ENCODE results near the gene CEP41.

Gene CEP41

DNA sequence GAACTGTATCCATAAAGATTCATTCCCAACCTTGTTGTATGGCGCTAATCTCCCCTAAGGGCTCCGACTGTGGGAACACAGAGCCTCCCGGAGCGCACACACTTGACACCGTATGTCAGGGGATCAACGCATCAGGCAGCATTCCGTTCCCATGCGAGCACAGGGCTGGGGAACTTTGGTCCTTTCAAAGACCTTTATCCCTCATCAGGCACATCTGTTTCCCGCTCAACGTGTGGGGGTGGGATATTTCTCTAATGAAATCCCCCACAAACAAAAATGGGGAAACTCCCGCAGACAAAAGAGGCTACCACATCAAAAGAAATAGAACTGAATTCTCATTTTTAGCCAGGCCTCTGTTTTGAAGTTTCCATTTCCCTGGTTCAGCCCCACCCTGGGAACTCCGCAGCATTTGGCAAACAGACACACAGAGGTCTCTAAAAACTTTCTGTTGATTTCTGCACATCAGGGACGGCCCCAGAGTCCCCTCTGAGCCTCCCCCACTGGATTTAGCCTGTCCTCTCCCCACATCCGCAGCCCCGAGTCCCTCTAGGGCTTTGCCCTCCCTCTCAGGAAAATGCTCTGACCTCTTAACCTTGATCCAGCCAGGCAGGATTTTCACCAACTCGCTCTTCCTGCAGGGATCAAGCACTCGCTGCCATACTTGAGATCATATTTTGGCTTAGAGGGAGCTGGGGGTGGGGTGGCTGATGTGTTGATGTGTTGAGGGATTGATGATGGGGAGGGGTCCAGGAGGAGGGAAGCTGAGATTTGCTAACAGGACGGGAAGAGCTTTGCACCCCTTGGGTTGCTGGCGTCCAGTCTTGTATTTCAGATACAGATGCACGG lies 89.6 kb downstream of the CEP41 start:
- DNase-seq (ENCODE audit: low spot score): no peak

DNA sequence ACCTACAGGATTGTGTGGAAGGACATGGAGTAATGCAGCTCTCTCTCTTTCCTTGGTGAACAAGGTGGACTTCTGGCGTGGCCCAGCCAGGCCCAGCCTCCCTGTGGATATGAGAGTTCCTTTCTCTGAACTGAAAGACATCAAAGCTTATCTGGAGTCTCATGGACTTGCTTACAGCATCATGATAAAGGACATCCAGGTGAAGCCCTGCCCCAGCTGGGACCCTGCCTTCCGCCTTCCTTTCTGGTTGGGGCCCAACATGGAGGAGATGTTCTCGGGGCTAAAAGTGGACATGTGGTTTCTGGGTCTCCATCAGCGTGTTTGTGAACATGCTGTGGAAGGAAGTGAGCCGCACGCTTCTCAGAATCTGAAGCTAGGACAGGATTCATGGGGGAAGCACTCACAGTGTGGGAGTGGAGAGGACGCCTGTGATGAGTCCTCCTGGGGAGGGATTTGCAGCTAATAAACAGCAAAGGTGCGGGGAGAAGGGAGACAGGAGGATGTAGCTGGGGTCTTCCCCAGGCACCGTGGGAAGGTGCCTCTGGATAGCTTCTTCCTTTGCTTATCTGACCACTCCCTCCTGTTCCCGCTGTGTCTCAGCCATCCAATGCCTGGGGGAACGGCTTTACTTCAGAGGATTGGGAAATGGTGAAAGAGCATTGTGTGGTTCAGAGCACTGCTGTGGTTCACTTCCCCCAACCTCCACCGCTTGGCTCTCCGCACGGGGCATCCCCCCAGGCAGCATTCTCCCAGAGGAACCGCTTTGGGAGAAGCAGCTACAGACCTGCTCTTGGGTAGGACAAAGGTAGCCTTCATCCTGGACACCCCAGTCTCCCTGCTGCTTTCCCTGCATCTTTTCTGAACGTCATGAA lies 90.7 kb downstream of the CEP41 start:
- DNase-seq (ENCODE audit: low spot score): no peak

DNA sequence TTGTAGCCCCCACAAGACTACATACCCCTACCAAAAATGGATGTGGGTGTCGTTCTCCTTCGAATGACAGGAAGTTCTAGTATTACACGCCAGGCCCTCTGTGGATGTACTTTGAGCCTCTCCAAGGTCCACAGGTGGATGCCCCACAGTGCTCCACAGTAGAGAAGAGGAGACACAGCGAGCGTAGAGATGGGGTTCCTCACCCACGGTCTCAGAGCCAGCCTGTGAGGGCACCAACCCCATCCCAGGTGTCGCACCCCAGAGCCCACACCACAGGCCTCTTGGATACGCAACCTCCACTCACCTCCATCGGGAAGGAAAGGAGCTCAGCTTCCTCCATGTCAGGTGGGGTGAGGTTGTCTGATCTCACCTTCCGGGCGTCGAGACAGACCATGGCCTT lies 93.9 kb downstream of the CEP41 start:
- DNase-seq (ENCODE audit: low spot score): no peak

DNA sequence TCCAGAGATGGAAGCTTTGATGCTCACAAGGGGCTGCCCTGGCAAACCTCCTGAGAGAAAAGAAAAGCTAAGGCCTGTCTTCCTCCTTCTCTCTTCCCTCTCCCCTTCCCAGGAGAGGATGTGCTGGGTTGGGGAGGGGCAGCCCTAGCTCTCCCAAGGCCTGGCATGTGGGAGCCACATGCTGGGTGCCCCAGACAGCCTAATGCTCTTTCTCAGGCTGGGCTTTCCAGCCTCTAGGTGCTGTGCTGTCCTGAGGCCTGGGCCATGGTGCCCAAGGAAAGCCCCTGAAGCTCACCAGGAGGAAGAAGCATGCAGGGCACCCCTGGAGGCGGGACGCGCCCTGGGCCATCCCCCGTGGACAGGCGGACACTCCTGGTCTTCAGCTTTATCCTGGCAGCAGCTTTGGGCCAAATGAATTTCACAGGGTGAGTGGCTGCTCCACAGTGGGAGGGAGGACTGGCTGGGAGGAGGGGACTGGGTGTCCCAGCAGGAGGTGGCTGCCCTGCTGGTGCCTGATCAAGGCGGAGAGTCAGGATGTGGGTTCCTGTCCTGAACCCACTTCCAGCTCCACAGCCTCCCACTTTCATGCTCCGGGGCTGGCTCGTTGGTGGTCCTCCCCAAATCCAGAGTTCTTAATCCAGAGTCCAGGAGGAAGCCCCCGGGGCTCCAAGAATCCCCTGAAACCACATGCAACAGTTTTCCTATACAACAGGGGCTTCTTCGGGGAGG lies 94.5 kb downstream of the CEP41 start:
- DNase-seq (ENCODE audit: low spot score): no peak

DNA sequence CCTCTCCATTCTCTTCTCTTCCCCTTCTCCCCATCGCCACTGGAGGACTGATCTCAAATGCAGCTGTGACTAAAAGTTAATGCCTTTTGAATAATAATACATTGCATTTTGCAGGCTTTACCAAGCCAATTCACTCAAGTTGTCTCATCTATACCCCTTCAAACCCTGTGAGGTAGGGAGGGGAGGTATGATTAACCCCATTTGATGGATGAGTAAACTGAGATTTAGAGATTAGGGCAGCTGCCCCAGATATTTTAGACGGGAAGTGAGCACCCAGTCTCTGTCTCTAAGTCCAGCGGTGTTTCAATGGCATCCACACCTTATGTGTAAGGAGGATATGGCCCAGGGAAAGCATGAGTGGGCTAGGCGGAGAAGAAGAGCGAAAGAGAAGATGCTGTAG lies 95.1 kb downstream of the CEP41 start:
- DNase-seq (ENCODE audit: low spot score): no peak

DNA sequence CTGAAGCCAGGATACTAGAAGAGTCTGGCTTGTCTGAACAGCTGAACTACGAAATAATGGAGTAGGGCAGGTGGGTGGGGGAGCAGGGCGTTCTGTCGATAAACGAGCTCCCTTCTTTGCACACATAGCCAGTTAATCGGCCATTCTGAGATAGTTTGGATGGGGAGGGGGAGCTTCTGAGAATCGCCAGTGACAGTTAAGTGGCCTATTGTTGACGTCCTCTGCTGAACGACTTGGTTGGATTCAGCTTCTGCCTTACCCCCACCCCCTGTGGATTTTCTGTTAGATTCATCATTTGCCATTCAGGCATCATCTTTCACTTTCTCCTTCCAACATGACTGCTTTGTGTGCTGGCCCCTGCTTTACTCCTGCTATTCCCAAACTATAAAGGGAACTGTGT lies 95.7 kb downstream of the CEP41 start:
- DNase-seq (ENCODE audit: low spot score): no peak

DNA sequence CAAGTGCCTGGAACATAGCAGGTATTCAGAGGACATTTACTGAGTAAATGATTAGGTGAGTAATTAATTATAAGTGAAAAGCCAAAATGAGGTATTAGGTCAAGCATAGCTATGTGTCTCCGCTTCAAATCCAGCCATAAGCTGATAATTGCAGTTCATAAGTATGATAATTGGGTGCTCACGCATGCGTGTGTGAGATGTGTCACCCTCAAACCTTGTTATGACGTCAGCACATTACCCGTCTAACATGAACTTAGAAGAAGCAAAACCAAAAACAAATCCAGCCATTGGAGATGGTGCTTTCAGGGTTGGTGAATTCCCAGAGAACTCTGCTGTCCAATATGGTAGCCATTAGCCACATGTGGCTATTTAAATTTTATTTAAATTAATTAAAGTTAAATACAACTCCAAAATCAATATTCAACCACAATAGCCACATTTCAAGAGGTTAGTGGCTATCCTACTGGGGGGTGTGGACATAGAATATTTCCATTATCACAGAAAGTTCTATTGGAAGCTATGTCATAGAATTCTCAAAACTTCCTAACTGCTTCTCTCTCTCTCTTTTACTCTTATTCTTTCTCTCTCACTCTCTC lies 96.4 kb downstream of the CEP41 start, which contains the start of gene CPA5:
TSS of gene CPA5 (plus strand) at position 546 of the 596 bp plus-strand sequence. CDS start 1,670 bp downstream, outside the sequence.
- no peak for DNase-seq (ENCODE audit: low spot score)

All from CD4-positive, alpha-beta T cell treated with Interleukin-15 for 4 hours (primary cell).